CD4-positive, alpha-beta T cell treated with Interleukin-15 for 4 hours (primary cell): Measurements from ENCODE around the gene NUBP2.
"Not testable (repeated sequence)": the region's sequence is repeated elsewhere in the genome, so short reads cannot be mapped to it uniquely, and the experiment has no call there.

Experiments
- DNase-seq: peaks from one replicate; pipeline ENCODE4 v3.0.0-alpha.2; 2020; ENCODE audit warnings: low spot score

Gene NUBP2

DNA sequence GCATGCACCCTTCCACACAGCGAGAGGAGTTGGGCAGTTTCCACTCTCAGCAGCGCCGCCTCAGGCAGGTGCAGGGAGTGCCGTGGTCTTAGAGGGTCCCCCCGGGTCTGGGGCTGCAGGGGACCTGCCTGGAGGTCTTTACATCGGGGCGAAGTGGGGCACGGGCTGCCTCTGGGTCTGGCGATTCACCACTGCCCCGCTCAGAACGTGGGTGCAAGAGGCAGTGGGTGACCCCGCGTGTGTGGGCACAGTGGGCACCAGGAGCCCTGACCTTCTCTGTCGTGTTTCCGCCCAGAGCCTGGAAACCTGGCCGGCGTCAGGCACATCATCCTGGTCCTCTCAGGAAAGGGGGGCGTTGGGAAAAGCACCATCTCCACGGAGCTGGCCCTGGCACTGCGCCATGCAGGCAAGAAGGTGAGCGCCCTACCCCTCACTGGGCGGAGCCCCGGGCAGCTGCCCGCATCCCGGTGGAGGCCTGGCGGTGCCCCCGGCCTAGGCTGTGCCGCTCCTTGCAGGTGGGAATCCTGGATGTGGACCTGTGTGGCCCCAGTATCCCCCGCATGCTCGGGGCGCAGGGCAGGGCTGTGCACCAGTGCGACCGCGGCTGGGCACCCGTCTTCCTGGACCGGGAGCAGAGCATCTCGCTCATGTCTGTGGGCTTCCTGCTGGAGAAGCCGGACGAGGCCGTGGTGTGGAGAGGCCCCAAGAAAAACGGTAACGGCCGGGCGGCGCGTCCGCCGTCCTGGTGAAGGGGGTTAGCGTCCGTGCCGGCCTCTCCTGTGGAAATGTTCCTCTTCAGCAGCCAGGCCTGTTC is 3.7 kb downstream of the NUBP2 start:
- no peak for DNase-seq

GRCh38 chr16:1787056-1787321 is 4.2 kb downstream of the NUBP2 start:
- DNase-seq: no peak

GRCh38 chr16:1787322-1788094 is 4.7 kb downstream of the NUBP2 start:
- DNase-seq: no peak

GRCh38 chr16:1788095-1788707 is 5.4 kb downstream of the NUBP2 start:
- DNase-seq: no peak

GRCh38 chr16:1788708-1789100 is 5.9 kb downstream of the NUBP2 start:
- no peak for DNase-seq

- no peak for DNase-seq
These were observed 6.9 kb downstream of the NUBP2 start for GRCh38 chr16:1789643-1790045.

- no peak for DNase-seq
These were observed 7.5 kb downstream of the NUBP2 start for GRCh38 chr16:1790261-1790610.

GRCh38 chr16:1790611-1791255 is 8.0 kb downstream of the NUBP2 start:
- DNase-seq: no peak

DNA sequence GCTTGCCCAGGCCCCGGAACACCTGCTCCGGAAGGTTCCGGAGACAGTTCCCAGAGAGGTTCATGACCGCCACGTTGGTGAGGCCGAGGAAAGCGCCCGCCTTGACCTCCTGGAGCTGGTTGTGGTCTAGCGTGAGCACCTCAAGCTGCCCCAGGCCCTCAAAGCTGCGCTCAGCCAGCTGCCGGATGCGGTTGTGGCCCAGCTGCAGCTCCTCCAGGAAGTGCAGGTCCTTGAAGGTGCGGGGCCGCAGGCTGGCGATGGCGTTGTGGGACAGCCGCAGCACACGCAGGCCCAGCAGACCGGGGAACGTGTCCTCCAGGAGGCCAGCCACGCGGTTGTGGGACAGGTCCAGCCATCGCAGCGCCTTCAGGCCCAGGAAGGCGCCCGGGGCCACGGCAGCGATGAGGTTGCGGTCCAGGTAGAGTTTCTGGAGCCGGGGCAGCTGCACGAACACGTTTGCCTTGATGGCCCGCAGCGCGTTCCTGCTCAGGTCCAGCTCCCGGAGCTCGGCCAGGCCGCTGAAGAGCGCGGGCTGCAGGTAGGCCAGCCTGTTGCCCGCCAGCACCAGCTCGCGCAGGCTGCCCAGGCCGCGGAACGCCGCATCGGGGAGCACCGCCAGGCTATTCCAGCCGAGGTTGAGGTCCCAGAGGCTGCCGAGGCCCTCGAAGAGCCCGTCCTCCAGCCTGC is 8.6 kb downstream of the NUBP2 start:
- DNase-seq: no peak

DNA sequence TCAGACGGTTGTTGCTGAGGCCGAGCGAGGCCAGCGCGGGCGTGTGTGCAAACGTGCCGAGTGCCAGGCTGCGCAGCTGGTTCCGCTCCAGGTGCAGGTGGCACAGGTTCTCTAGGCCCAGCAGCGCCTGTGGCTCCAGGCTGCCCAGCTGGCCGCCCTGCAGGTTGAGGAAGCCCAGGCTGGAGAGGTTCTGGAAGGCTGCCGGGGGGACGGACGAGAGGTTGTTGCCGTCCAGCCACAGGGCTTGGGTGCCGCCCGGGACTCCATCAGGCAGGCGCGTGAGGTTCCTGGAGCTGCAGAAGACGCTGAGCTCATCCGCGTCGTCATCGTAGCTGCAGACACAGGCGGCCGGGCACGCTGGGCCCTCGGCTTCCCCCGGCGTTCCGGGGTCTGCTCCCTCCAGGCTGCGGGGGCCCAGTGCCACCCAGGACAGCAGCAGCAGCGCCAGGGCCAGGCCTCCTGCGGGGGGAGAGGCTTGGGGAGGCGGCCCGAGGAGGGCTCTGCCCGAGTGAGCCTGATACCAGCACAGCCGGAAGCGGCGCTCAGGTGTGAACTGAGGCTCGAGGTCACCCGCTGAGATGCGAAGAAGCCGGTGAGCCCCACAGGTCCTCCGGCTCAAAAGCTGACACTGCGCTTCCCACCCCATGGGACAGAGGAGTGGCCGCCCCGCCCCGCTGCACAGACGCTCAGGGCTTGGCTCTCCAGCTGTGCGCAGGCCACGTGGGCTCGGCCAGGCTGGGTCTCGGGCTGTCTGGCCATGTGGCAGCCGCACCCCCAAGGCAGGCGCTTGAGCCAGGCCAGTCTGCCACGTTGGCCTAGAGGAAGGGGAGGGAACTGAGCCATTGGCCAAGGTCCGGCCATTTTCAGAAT is 9.4 kb downstream of the NUBP2 start:
- no peak for DNase-seq

GRCh38 chr16:1792836-1793577 is 10.2 kb downstream of the NUBP2 start:
- DNase-seq: no peak

- DNase-seq: no peak
These were observed 10.9 kb downstream of the NUBP2 start, which contains the start of gene IGFALS for GRCh38 chr16:1793578-1794220. Gene IGFALS, minus strand, starts transcription at chr16:1793705. Its CDS starts 53 bp downstream, at chr16:1793652.

GRCh38 chr16:1794221-1794871 is 11.6 kb downstream of the NUBP2 start:
- DNase-seq: no peak

- no peak for DNase-seq
These were observed 12.3 kb downstream of the NUBP2 start for GRCh38 chr16:1794908-1795666.

GRCh38 chr16:1799263-1799662 is 16.5 kb downstream of the NUBP2 start:
- not testable (repeated sequence) for DNase-seq

DNA sequence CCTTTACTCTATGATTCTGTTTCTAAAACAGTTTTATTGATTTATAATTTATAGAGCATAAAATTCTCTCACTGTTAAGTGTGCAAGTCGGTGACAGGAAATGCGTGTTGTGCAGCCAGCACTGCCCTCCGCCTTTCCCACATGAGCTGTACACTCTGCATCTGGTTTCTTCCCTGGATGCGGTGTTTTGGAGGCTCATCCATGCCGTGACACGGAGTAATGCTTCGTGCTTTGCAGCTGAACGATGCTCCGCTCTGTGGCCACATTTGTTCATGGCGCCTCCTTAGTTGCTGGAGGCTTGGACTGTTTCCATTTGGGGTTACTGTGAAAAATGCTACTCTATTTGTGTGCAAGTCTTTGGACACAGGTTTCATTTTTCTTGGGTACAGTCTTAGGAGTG is 17.9 kb downstream of the NUBP2 start:
- no peak for DNase-seq

DNA sequence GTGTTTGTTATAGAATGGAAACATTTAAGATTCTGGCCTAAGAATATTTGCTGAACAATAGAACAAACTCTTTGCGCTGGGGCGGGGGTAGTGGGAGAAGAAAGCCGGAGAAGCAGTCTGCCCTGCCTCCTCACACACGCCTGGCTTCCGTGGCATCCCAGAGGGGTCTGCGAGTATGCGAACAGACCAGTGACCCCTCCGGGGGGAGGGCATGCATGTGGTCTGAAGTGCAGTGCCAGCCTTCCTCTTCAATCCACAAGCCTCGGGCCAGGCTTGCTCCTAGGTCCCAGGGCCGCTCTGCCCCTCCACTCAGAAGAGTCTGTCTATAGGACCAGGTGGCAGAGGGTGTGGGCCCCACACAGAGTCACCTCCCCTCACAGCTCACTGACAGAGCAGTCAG is 24.9 kb downstream of the NUBP2 start:
- DNase-seq: no peak

GRCh38 chr16:1808691-1809090 is 25.9 kb downstream of the NUBP2 start:
- DNase-seq: no peak
